ENCODE data around the gene CLMP.
A peak's percentile ranks its signal among the peaks of the same experiment; 100 is the strongest.

CLMP gene

DNA sequence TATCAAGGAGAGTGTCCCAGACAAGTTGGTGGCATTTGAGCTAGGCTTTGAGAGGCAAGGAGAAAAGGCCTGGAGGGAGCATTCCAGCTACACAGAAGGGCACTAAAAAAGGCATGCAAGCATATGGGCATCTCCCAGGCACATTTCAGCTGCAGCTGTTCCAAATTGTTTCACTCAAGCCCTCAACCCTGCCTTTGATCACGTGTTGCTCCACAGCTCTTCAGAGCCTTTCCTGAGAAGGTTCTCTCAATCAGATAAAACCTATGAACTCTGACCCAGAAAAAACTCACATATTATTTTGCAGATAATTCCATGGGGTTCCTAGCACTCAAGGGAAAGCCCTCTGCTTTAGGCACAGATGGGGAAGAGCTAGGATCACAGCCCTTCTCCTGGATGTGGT lies 108.7 kb downstream of the CLMP start:
- no peak for TF ChIP-seq ESRRG (CRISPR knock-in tag; IDR thresholded peaks at IDR 0.05)
- no peak for ATAC-seq

- ATAC-seq: no peak
- TF ChIP-seq SNAI2 (CRISPR knock-in tag; IDR thresholded peaks at IDR 0.05) (no peak), CSDC2 (CRISPR knock-in tag; IDR thresholded peaks at IDR 0.05) (no peak), ISL1 (CRISPR knock-in tag; IDR thresholded peaks at IDR 0.05) (no peak), PPARA (CRISPR knock-in tag; IDR thresholded peaks at IDR 0.05; ENCODE audit: borderline replicate concordance) (no peak)
- TF ChIP-seq, protein P1, sequence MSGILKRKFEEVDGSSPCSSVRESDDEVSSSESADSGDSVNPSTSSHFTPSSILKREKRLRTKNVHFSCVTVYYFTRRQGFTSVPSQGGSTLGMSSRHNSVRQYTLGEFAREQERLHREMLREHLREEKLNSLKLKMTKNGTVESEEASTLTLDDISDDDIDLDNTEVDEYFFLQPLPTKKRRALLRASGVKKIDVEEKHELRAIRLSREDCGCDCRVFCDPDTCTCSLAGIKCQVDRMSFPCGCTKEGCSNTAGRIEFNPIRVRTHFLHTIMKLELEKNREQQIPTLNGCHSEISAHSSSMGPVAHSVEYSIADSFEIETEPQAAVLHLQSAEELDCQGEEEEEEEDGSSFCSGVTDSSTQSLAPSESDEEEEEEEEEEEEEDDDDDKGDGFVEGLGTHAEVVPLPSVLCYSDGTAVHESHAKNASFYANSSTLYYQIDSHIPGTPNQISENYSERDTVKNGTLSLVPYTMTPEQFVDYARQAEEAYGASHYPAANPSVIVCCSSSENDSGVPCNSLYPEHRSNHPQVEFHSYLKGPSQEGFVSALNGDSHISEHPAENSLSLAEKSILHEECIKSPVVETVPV (CRISPR knock-in tag; IDR thresholded peaks at IDR 0.05): no peak
These were observed 109.6 kb downstream of the CLMP start for GRCh38 chr11:123085497-123085896.

DNA sequence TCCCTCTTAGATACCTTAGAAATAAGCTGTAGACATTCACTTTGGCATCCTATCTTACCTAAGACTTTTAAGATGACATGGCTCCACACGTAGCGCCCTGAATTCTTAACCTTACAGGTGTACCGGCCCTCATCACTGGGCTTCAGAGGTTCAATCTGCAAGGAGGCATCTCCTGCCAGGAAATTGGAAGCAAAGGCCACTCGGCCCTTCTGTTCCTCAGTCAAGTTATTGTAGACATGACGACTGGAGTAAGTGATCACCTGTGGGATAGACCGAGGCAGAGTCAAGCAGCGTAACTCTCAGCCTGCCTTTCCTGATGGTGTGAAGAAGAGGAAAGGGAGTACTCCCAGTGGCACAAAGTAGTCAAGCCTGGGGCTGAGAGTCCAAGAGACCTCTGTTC lies 110.6 kb downstream of the CLMP start:
- TF ChIP-seq ARNTL (CRISPR knock-in tag; IDR thresholded peaks at IDR 0.05; ENCODE audit: borderline replicate concordance, low read depth) (no peak), ZNF565 (CRISPR knock-in tag; conservative IDR thresholded peaks at IDR 0.05; ENCODE audit: low read depth) (no peak), CREB5 (CRISPR knock-in tag; IDR thresholded peaks at IDR 0.05; ENCODE audit: low read depth) (no peak), ZFP30 (CRISPR knock-in tag; IDR thresholded peaks at IDR 0.05) (no peak), ZFP3 (CRISPR knock-in tag; IDR thresholded peaks at IDR 0.05) (no peak), CSDC2 (CRISPR knock-in tag; IDR thresholded peaks at IDR 0.05) (no peak), ZNF70 (CRISPR knock-in tag; IDR thresholded peaks at IDR 0.05) (no peak), TOX (CRISPR knock-in tag; IDR thresholded peaks at IDR 0.05; ENCODE audit: borderline replicate concordance) (no peak), ESRRG (CRISPR knock-in tag; IDR thresholded peaks at IDR 0.05) (no peak), BACH2 (CRISPR knock-in tag; IDR thresholded peaks at IDR 0.05; ENCODE audit: borderline replicate concordance) (no peak), SNAI2 (CRISPR knock-in tag; IDR thresholded peaks at IDR 0.05) (no peak), RARB (CRISPR knock-in tag; IDR thresholded peaks at IDR 0.05) (no peak), TSHZ2 (CRISPR knock-in tag; IDR thresholded peaks at IDR 0.05) (no peak), GLIS3 (CRISPR knock-in tag; IDR thresholded peaks at IDR 0.05) (no peak), ZC3H10 (CRISPR knock-in tag; IDR thresholded peaks at IDR 0.05) (no peak), TCF4 (CRISPR knock-in tag; IDR thresholded peaks at IDR 0.05; ENCODE audit: borderline replicate concordance) (no peak), PPARA (CRISPR knock-in tag; IDR thresholded peaks at IDR 0.05; ENCODE audit: borderline replicate concordance) (no peak), OSR1 (CRISPR knock-in tag; IDR thresholded peaks at IDR 0.05) (no peak)
- TF ChIP-seq, protein P1 (CRISPR knock-in tag; IDR thresholded peaks at IDR 0.05): no peak
- TF ChIP-seq, protein P2, sequence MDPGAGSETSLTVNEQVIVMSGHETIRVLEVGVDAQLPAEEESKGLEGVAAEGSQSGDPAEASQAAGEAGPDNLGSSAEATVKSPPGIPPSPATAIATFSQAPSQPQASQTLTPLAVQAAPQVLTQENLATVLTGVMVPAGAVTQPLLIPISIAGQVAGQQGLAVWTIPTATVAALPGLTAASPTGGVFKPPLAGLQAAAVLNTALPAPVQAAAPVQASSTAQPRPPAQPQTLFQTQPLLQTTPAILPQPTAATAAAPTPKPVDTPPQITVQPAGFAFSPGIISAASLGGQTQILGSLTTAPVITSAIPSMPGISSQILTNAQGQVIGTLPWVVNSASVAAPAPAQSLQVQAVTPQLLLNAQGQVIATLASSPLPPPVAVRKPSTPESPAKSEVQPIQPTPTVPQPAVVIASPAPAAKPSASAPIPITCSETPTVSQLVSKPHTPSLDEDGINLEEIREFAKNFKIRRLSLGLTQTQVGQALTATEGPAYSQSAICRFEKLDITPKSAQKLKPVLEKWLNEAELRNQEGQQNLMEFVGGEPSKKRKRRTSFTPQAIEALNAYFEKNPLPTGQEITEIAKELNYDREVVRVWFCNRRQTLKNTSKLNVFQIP (CRISPR knock-in tag; IDR thresholded peaks at IDR 0.05; ENCODE audit: borderline replicate concordance, low read depth): no peak
- ATAC-seq: no peak

DNA sequence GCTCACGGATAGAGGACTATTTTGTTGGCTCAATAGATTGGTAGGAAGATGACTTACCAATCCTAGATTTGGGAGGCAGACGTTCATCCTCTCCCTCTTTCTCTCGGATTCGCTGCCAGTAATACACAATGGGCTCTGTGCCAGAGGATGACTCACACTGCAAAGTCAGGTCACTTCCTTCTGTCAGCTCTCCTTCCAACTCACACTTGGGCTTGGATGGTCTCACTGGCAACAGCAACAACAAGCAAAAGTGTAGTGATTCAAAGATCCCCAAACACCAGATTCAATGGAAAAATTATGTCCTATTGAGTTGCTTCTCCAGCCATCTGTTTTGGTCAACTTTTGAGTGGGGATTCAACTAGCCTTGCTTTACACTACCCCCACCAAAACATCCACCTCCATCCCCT lies 111.4 kb downstream of the CLMP start:
- TF ChIP-seq, protein P1 (CRISPR knock-in tag; IDR thresholded peaks at IDR 0.05): no peak
- TF ChIP-seq ZFP3 (CRISPR knock-in tag; IDR thresholded peaks at IDR 0.05): 0 out of 2 replicates have a peak, but pooled peaks have one; percentile 58
- TF ChIP-seq ISL1 (CRISPR knock-in tag; IDR thresholded peaks at IDR 0.05): 0 out of 2 replicates have a peak, but pooled peaks have one; percentile 5
- ATAC-seq: peak; percentile 93

All from SK-N-SH treated with all-trans-retinoic acid at 6 μM for 48 hours (cell line).